H1 (cell line): ENCODE data around the gene MPND. TPM values are rescaled to one million over a fixed set of nuclear protein-coding genes. Genes with fewer than 3 reads are reported as not detected.

Source experiments
- CTCF ChIA-PET: fragments of 300-600 bp; sonication (Branson Sonifier 250); formaldehyde crosslinking; loops from one replicate; lab custom pipeline; 2021; ENCODE audit not compliant: partially characterized antibody; lab: Charles Lee
- POLR2A ChIA-PET: fragments of 300-600 bp; sonication (Branson Sonifier 250); formaldehyde crosslinking; loops from one replicate; lab custom pipeline; 2021; ENCODE audit warnings: inconsistent platforms; ENCODE audit not compliant: partially characterized antibody; lab: Charles Lee
- DNase-seq, 2 experiments: peaks; one replicate each; pipeline versions ENCODE4 v3.0.0 to v3.0.0-alpha.2; 2010 to 2022; ENCODE audit warnings: low spot score in 2 of 2, low read depth in 1 of 2, mixed read lengths in 1 of 2
- FAIRE-seq: peaks from 2 replicates; lab custom pipeline; 2011; peaks lifted over from hg19 to GRCh38; lab: Jason Lieb, UNC
- H2AFZ ChIP-seq: 2 replicates; pipeline ENCODE4 v1.8.1; 2012; ENCODE audit warnings: low read length, inconsistent platforms
- H2AK5ac ChIP-seq: 2 replicates; pipeline ENCODE4 v1.6.1; 2013; ENCODE audit warnings: low read depth, low read length
- H2BK120ac ChIP-seq: replicated peaks from 2 replicates; pipeline ENCODE3; 2013; ENCODE audit warnings: low read depth, low read length, inconsistent platforms
- H2BK12ac ChIP-seq: 2 replicates; pipeline ENCODE4 v1.6.1; 2013; ENCODE audit warnings: low read depth, low read length
- H2BK15ac ChIP-seq: 2 replicates; pipeline ENCODE4 v1.6.1; 2013; ENCODE audit warnings: low read length
- H2BK20ac ChIP-seq: 2 replicates; pipeline ENCODE4 v1.6.1; 2013; ENCODE audit warnings: low read length
- H2BK5ac ChIP-seq: 2 replicates; pipeline ENCODE4 v1.6.1; 2013; ENCODE audit warnings: low read depth, low read length
- H3K14ac ChIP-seq: 2 replicates; pipeline ENCODE4 v1.6.1; 2013; ENCODE audit warnings: inconsistent platforms; ENCODE audit not compliant: insufficient read length
- H3K18ac ChIP-seq: 2 replicates; pipeline ENCODE4 v1.6.1; 2013; ENCODE audit warnings: low read length; ENCODE audit errors: extremely low read depth
- H3K23ac ChIP-seq: 2 replicates; pipeline ENCODE4 v1.6.1; 2013; ENCODE audit warnings: inconsistent platforms; ENCODE audit not compliant: insufficient read length
- H3K23me2 ChIP-seq: 2 replicates; pipeline ENCODE4 v1.6.1; 2013; ENCODE audit warnings: low read depth, low read length
- H3K27ac ChIP-seq: 2 replicates; pipeline ENCODE4 v1.6.1; 2011; ENCODE audit warnings: low read depth, low read length, inconsistent platforms
- H3K27me3 ChIP-seq, 4 experiments: replicated peaks in 1 of 4; 1 replicate in 1 of 4; 2 replicates in 3 of 4; pipeline versions ENCODE4 v1.6.1 to v1.8.1; 2011 to 2013; ENCODE audit warnings: low read length in 3 of 4, mild to moderate bottlenecking in 3 of 4, inconsistent platforms in 2 of 4, mixed read lengths in 2 of 4, moderate library complexity in 1 of 4; ENCODE audit not compliant: control insufficient read depth in 3 of 4, insufficient read depth in 3 of 4; ENCODE audit errors: extremely low read depth in 1 of 4
- H3K36me3 ChIP-seq, 4 experiments: 2 replicates each; pipeline versions ENCODE4 v1.6.1 to v1.8.1; 2011 to 2013; ENCODE audit warnings: mild to moderate bottlenecking in 4 of 4, low read length in 3 of 4, moderate library complexity in 2 of 4, control low read depth in 1 of 4, inconsistent platforms in 1 of 4; ENCODE audit not compliant: insufficient read depth in 4 of 4, control insufficient read depth in 2 of 4
- H3K4ac ChIP-seq: replicated peaks from 2 replicates; pipeline ENCODE3; 2013; ENCODE audit warnings: low read length, low read depth, mixed read lengths, inconsistent platforms; ENCODE audit not compliant: insufficient read length
- H3K4me1 ChIP-seq, 4 experiments: replicated peaks in 1 of 4; 1 replicate in 1 of 4; 2 replicates in 3 of 4; pipeline versions ENCODE4 v1.6.1 to v1.8.1; 2011 to 2013; ENCODE audit warnings: low read length in 3 of 4, inconsistent platforms in 2 of 4, mixed read lengths in 1 of 4; ENCODE audit not compliant: insufficient read depth in 4 of 4, control insufficient read depth in 3 of 4
- H3K4me2 ChIP-seq, 2 experiments: 2 replicates each; pipeline versions ENCODE4 v1.6.1 to v1.8.1; 2011 to 2013; ENCODE audit warnings: low read depth in 2 of 2, low read length in 2 of 2, control low read depth in 1 of 2, inconsistent platforms in 1 of 2, mild to moderate bottlenecking in 1 of 2; ENCODE audit not compliant: insufficient read depth in 1 of 2
- H3K4me3 ChIP-seq, 4 experiments: fragments of 200-600, 300-600 bp in 1 of 4; sonication (generic), shearing (Covaris generic), sonication (Bioruptor Twin) in 1 of 4; 2 replicates each; pipeline versions ENCODE4 v1.5.1 to v1.8.1; 2011 to 2016; ENCODE audit warnings: low read length in 4 of 4, low read depth in 3 of 4, control low read depth in 2 of 4, inconsistent platforms in 2 of 4, mild to moderate bottlenecking in 2 of 4, mixed read lengths in 1 of 4, moderate library complexity in 1 of 4; ENCODE audit not compliant: insufficient read depth in 2 of 4; ENCODE audit errors: extremely low read depth in 1 of 4
- H3K56ac ChIP-seq: replicated peaks from 2 replicates; pipeline ENCODE3; 2013; ENCODE audit warnings: low read depth, mild to moderate bottlenecking, mixed read lengths, low read length, inconsistent platforms; ENCODE audit not compliant: insufficient read length
- H3K79me1 ChIP-seq: 2 replicates; pipeline ENCODE4 v1.6.1; 2013; ENCODE audit warnings: low read depth, low read length, control low read depth
- H3K79me2 ChIP-seq, 2 experiments: 2 replicates each; pipeline versions ENCODE4 v1.6.1 to v1.8.1; 2012 to 2013; ENCODE audit warnings: low read length in 2 of 2, mild to moderate bottlenecking in 2 of 2, inconsistent platforms in 1 of 2; ENCODE audit not compliant: insufficient read depth in 2 of 2, control insufficient read depth in 1 of 2
- H3K9ac ChIP-seq, 4 experiments: replicated peaks in 1 of 4; 1 replicate in 1 of 4; 2 replicates in 3 of 4; pipeline versions ENCODE4 v1.6.1 to v1.8.1; 2011 to 2013; ENCODE audit warnings: low read depth in 3 of 4, low read length in 3 of 4, control low read depth in 2 of 4, mild to moderate bottlenecking in 2 of 4, moderate library complexity in 2 of 4, inconsistent platforms in 1 of 4; ENCODE audit errors: extremely low read depth in 1 of 4
- H3K9me3 ChIP-seq, 2 experiments: 2 replicates each; pipeline versions ENCODE4 v1.6.1 to v1.8.1; 2012 to 2013; ENCODE audit warnings: mild to moderate bottlenecking in 2 of 2, moderate library complexity in 2 of 2, control low read depth in 1 of 2, inconsistent platforms in 1 of 2, low read depth in 1 of 2, low read length in 1 of 2, mixed read lengths in 1 of 2; ENCODE audit not compliant: insufficient read depth in 2 of 2
- H4K20me1 ChIP-seq, 2 experiments: replicated peaks in 1 of 2; 2 replicates each; pipeline versions ENCODE3 to v1.8.1; 2011 to 2013; ENCODE audit warnings: inconsistent platforms in 2 of 2, low read length in 2 of 2, mild to moderate bottlenecking in 1 of 2; ENCODE audit not compliant: insufficient read depth in 2 of 2, control insufficient read depth in 1 of 2
- H4K5ac ChIP-seq: 2 replicates; pipeline ENCODE4 v1.6.1; 2013; ENCODE audit warnings: low read length, low read depth, mixed read lengths, inconsistent platforms; ENCODE audit not compliant: insufficient read length
- H4K8ac ChIP-seq: 2 replicates; pipeline ENCODE4 v1.8.0; 2013; ENCODE audit warnings: mild to moderate bottlenecking, moderate library complexity, low read length, inconsistent platforms; ENCODE audit not compliant: insufficient read depth; ENCODE audit errors: extremely low read depth
- H4K91ac ChIP-seq: replicated peaks from 2 replicates; pipeline ENCODE3; 2013; ENCODE audit warnings: low read length, mixed read lengths, inconsistent platforms; ENCODE audit not compliant: insufficient read length
- BCL11A ChIP-seq, 2 experiments: IDR thresholded peaks; one replicate each; pipeline ENCODE4 v1.6.1; 2011; ENCODE audit warnings: low read depth in 2 of 2, low read length in 2 of 2, mild to moderate bottlenecking in 2 of 2
- RAD21 ChIP-seq, 2 experiments: IDR thresholded peaks in 1 of 2; conservative IDR thresholded peaks in 1 of 2; 2 replicates each; pipeline ENCODE4 v1.6.1; 2011; ENCODE audit warnings: low read depth in 2 of 2, low read length in 2 of 2, improper control_type of control experiment in 1 of 2, inconsistent platforms in 1 of 2, mild to moderate bottlenecking in 1 of 2, moderate library complexity in 1 of 2
- SIN3A ChIP-seq, 2 experiments: IDR thresholded peaks in 1 of 2; conservative IDR thresholded peaks in 1 of 2; 2 replicates each; pipeline ENCODE4 v1.6.1; 2011 to 2012; ENCODE audit warnings: low read length in 2 of 2, improper control_type of control experiment in 1 of 2, low read depth in 1 of 2, mild to moderate bottlenecking in 1 of 2
- TCF12 ChIP-seq: IDR thresholded peaks from 2 replicates; pipeline ENCODE4 v1.6.1; 2011; ENCODE audit warnings: low read depth, mild to moderate bottlenecking, low read length
- WGBS, 2 experiments: shearing (Covaris generic) in 1 of 2; methylation state at CpG; one replicate each; pipeline versions ENCODE4 v1.1.6 to v1.1.7; 2013 to 2015; ENCODE audit warnings: low lambda C conversion rate in 2 of 2, mixed read lengths in 2 of 2, inconsistent platforms in 1 of 2, low coverage in 1 of 2, missing lambda C conversion rate in 1 of 2; ENCODE audit not compliant: insufficient replicate concordance in 2 of 2, insufficient coverage in 1 of 2, insufficient read length in 1 of 2; ENCODE audit errors: extremely low coverage in 1 of 2, missing lambda C conversion rate in 1 of 2; 5-methylcytosine and 5-hydroxymethylcytosine counted together
- polyA plus RNA-seq, 7 experiments: library from polyadenylated mRNA; depleted of rRNA in 3 of 7; stranded (reverse) in 5 of 7; unstranded in 2 of 7; fragments of >200 nt in 5 of 7; fragments of 200-250 nt in 2 of 7; gene quantifications; 1 replicate in 5 of 7; 2 replicates in 1 of 7; 4 replicates in 1 of 7; pipeline versions ENCODE4 v1.2.1 to v1.2.3, GENCODE V29; 2011 to 2013; ENCODE audit warnings: missing spikeins in 2 of 7, mixed read lengths in 2 of 7
- total RNA-seq: library from RNA; stranded (reverse); fragmentation: NEBNext Ultra II Directional; extraction: Animal tissue kit (Norgen Biotek cat#: 25700); gene quantifications from 2 replicates; pipeline ENCODE4 v1.2.1, GENCODE V29; 2021

Gene MPND
- total and polyA plus RNA-seq, 2 of the 8 experiments (the other 6 are each of a cell fraction or from before 2014, with no cell fraction given): 22.9 to 27.7 TPM

DNA sequence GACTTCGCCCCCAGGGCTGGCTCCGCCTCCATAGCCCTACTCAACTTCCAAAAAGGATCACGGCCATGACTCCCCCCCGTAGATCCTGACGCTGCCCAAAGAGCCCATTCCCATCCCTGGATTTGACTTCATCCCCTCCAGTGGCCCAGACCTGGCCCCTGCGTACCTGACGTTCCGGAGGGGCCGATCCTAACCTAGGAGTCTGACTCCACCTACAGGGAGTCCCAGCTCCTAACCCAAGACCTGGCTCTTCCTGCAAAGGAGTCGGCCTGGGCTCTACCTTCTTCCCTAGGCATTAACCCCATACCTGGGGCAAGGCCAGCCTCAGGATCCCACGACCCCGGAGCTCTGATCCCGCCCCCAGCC lies 15.5 kb upstream of the MPND start:
- Histone ChIP-seq H2AK5ac (no peak overlapping the region), H3K27ac (no peak overlapping the region), H2BK120ac (no peak overlapping the region), H3K14ac (no peak overlapping the region), H3K36me3 (peaks cover 0 to 8% (median 0%) of the 10 kb centered on the region in 4 experiments; a peak in 2 of 8 replicates), H2BK5ac (no peak overlapping the region), H3K23me2 (peaks cover 12% of the 10 kb centered on the region; the same call in 1 of the 2 replicates), H3K56ac (no peak overlapping the region), H2BK20ac (no peak overlapping the region), H3K4me2 (peak overlapping the region; percentile 88 to 95), H3K9me3 (no peaks in the 10 kb centered on the region), H4K20me1 (peaks cover 4 to 15% of the 10 kb centered on the region in 2 experiments), H4K8ac (peak overlapping the region; percentile 21; the same call in 1 of the 2 replicates), H3K18ac (peak overlapping the region; percentile 60; the same call in 1 of the 2 replicates), H3K4ac (no peak overlapping the region), H3K23ac (no peak overlapping the region), H3K4me1 (peaks cover 0 to 6% (median 3%) of the 10 kb centered on the region in 4 experiments; a peak in 5 of 7 replicates), H2BK12ac (no peak overlapping the region), H3K79me2 (no peaks in the 10 kb centered on the region), H2AFZ (no peak overlapping the region), H3K4me3 (peak overlapping the region; percentile 32 to 67 (median 50); a peak in 6 of 8 replicates), H3K9ac (no peak overlapping the region), H4K91ac (no peak overlapping the region), H4K5ac (peak overlapping the region; percentile 64), H3K27me3 (no peaks in the 10 kb centered on the region; a peak in 1 of 7 replicates), H3K79me1 (no peaks in the 10 kb centered on the region), H2BK15ac (no peak overlapping the region)
- WGBS, 2 experiments: 16% methylated on average over 6 of the region's 13 CpGs; no CpG with 5 or more reads in 1 of the 2 experiments
- FAIRE-seq (no peak), DNase-seq (peak in 1 of 2 experiments; percentile 87)
- TF ChIP-seq TCF12: no peak
- peak in 1 of 2 experiments; percentile 19; a peak in 1 of 4 replicates for TF ChIP-seq RAD21 (IDR thresholded peaks at IDR 0.05 in 1 of 2, conservative IDR thresholded peaks at IDR 0.05 in 1 of 2; ENCODE audit: low read depth in 2 of 2, low read length in 2 of 2)
- no peak for TF ChIP-seq BCL11A (IDR thresholded peaks at IDR 0.05; ENCODE audit: low read depth in 2 of 2, low read length in 2 of 2)
- no peak for TF ChIP-seq SIN3A (conservative IDR thresholded peaks at IDR 0.05 in 1 of 2, IDR thresholded peaks at IDR 0.05 in 1 of 2; ENCODE audit: low read depth in 1 of 2, low read length in 2 of 2)
- ChIA-PET CTCF (interaction anchor here (0.6 to 1.3 kb wide), 5 partner anchors 12 to 61 kb away, joined by 3 to 8 read pairs (median 4); partner anchors contain the start of gene MPND), POLR2A (interaction anchor here (0.6 to 1.4 kb wide), 7 partner anchors 10 to 138 kb away, joined by 3 to 7 read pairs (median 3); partner anchors contain the start of genes FSD1, MPND and STAP2)
